Fibroblast of the conjunctiva (primary cell): ENCODE results near the gene SAC3D1.
"Not testable (repeated sequence)": the region's sequence is repeated elsewhere in the genome, so short reads cannot be mapped to it uniquely, and the experiment has no call there.

Experiments used
- DNase-seq: peaks from one replicate; pipeline ENCODE4 v3.0.0-alpha.2; 2010; ENCODE audit warnings: low read depth

Gene SAC3D1

DNA sequence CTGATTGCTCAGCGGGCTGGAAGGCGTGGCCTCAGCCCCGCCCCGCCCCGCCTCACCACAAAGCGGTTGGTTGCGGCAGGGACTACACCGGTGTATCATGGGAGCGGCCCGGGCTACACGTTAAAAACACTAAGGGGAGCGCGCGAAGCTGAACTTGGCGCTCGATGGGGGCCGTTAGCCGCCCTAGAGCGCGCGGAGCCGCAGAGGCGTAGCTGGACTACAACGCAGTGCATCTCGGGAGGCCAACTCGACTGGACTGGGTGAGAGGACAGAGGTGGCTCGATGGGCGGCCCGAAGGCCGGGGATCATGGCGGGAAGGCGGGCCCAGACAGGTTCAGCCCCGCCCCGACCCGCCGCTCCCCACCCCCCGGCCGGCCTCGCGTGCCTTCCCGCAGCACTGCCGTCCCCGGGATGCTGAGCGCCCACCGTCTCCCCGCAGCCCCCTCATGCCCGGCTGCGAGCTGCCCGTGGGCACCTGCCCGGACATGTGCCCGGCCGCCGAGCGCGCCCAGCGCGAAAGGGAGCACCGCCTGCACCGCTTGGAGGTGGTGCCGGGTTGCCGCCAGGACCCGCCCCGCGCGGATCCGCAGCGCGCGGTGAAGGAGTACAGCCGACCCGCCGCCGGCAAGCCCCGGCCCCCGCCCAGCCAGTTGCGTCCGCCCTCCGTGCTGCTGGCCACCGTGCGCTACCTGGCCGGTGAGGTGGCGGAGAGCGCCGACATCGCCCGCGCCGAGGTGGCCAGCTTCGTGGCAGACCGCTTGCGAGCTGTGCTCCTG, at the start of gene SAC3D1:
SAC3D1 (plus strand) TSS at position 364 of the 776 bp plus-strand sequence; CDS start at position 447, 83 bp downstream.
- peak; percentile 95 for DNase-seq

DNA sequence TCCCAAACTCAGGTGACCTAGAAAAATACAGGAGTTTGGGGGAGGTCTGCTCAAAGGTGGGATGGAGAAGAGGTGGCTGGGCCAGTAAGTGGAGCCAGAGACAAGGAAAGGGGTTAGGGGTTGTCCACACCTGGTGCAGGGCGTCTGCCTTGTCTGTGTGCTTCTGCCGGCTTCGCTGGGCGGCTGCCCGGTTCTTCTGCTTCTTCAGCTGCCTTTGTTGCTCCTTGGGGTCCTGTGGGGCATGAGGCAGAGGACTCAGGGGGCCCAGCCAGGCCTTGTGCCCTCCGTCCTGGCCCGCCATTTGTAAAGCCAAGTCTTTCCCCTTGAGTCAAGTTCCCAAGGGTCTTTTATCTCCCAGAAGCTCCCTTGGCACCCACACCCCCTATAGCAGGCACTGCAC, 46.7 kb upstream of the SAC3D1 start:
- DNase-seq, result no peak

DNA sequence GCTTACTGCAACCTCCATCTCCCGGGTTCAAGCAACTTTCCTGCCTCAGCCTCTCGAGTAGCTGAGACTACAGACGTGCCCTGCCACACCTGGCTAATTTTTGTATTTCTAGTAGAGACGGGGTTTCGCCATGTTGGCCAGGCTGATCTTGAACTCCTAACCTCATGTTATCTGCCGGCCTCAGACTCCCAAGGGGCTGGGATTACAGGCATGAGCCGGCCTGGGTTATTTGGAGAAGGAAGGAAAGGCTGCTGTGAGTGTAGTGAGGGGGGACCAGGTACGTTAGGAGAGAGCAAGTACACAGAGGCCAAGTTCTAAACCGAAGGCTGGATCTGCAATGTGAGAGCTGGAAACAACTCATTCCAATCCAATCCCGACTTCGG, 44.7 kb upstream of the SAC3D1 start:
- no peak for DNase-seq

DNA sequence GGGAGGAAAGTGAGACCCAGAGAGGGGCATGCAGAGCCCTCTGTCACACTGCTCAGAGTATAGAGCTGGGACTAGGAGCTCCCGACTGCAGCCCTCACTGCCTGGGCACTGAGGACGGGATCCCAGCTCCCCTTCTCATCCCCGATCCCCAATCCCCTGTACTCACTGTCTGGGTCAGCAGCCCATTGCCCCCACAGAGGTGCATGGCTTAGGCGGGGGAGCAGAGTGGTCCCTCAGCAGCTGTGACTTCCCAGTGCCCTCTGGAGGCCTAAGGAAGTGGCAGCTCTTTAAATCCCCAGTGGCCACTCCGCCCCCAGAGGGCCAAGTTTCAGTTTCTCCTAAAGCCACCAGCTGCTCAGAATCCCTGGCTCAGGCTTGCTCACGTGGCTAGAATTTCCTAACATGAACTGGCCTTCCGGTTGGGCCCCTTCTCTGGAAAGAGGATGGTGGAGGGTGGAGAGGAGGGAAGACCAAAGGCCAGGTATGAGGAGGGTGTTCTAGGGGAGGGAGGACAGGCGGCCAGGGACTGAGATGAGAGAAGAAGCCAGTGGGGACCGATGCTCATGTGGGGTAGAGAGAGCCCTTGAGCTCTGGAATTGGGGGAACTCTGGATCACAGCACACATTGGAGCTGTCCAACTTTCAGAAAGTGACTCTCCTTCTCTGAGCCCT, 44.2 kb upstream of the SAC3D1 start, which contains the start of gene BATF2:
BATF2 (minus strand) TSS at position 262 of the 671 bp plus-strand sequence; CDS start at position 205, 57 bp downstream.
- no peak for DNase-seq

DNA sequence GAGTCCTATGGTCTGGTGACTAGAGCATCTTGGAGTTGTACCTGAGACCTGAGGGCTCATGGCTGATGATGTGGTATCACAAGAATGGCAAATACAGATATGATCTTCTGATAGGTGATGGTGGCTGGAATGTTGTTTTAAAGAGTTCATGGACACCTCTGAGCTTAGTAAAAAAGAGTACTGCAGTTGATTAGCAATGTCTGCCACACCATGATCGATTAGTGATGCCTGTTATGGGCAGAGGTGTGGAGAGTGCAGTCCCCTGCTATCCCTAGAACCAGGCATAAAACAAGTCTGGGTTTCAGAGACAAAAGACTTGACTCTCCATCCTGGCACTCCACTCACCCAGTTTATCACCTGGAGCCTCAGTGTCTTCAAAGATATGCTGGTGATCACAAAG, 42.9 kb upstream of the SAC3D1 start:
- DNase-seq, result no peak

DNA sequence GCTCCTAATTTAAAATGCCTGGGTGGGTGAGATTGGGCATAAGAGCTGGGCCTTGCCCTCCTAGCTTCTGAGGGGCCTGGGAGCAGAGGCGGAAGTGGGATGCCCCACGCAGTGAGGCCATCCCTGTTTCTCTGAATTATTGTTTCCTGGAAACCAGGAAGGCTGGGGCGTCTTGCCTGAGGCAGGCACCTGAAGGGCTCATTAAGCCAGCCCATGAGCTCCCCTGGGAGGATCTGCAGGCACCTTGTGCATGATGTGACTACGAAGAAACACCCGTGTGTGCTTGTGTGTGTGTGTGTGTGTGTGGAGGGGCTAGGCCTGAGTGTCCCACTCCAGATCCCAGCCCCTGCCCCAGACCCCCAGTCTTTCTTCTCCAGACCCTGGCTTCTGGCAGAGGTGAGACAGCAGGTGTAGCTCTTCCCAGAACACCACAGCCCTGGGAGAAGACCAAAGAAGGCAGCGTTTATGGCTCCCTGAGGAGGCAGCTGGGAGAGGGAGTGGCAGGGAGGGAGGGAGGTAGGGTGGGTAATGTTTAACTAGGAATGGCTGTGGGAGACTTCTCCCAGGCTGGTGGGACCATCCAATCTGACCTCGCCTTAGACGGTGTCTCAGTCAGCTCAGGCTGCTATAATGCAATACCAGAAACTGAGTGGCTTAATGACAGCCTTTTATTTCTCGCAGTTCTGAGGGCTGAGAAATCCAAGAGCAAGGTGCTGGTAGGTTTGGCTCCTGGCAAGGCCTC, 42.1 kb upstream of the SAC3D1 start:
- no peak for DNase-seq

DNA sequence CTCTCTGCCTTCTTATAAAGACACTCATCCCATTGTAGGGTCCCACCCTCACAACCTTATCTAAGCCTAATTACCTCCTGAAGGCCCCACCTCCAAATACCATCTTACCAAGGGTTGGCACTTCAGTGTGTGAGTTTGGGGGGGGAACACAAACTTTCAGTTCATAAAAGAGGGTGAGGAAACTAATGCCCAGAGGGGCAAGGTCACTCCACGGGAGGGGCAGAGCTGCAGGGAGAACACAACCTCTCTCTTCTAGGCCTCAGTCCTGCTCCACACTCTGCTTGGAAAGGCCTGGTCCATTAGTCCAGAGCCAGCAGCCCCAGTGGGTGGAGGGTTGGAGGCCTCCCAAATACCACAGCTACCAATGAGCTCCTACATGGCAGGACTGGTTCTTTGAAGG, 41.5 kb upstream of the SAC3D1 start:
- no peak for DNase-seq

DNA sequence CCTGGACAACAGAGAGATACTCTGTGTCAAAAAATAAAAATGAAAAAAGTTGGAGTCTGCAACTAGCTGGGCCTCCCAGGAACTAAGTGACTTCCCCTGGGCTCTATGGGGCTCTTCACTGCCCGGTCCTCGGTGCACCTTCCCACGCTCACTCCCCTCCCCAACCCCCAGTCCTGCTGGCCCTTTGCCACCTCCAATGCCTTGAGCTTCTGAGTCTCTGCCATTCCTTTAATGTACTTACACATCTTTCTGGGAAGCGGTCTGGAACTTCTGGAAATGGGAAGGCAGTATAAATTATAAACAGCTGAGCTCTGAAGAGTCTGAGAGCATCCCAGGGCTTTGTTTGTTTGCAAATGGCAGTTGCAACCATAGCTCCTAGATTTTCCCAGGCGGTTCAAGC, 38.3 kb upstream of the SAC3D1 start:
- no peak for DNase-seq

DNA sequence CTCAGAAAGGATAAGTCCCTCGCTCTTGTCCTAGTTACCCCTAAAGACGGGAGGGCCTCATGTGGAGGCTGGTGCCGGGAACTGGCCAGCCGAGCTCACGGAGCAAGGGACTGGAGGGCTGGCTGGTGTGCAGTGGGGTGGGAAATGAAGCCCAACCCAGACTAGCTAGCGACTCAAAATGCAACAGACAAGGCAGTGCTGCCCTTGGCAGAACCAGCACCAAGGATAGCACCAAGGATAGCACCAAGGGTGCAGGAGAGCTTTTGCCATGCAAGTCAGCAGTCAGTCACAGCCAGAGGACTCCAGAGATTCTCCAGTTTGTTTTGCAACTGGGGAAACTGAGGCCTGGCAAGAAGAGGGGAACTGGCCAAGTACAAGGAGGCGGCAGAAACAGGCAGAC, 37.7 kb upstream of the SAC3D1 start:
- DNase-seq, result no peak

DNA sequence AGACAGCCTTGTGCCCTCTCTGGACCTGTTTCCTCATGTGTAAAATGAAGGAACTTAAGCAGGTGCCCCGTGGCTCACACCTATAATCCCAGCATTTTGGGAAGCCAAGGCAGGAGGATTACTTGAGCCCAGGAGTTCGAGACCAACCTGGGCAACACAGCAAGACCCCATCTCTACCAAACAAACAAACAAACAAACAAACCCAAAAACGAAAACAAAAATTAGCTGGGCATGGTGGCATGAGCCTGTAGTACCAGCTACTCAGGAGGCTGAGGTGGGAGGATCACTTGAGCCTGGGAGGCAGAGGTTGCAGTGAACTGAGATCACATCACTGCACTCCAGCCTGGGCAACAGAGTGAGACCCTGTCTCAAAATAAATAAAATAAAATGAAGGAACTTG, 37.0 kb upstream of the SAC3D1 start:
- DNase-seq, result not testable (repeated sequence)

DNA sequence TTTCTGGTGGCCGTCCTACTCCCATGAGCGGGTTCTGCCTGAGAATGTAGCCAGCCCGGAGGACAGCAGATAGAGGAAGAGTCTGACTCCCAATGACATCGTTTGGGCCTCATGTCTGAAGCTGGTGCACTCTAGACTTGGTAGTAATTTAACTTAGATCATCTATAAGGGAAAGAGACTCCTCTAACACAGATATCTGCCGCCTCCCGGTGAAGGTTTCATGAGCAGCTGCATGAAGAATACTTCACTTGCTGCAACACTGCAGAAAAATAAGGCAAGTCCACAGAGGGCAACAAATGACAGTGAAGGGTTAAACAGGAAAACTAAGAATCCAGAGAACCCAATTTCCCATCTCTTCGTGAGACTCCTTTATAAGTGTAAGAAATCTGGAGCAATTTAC, 33.0 kb upstream of the SAC3D1 start:
- no peak for DNase-seq

DNA sequence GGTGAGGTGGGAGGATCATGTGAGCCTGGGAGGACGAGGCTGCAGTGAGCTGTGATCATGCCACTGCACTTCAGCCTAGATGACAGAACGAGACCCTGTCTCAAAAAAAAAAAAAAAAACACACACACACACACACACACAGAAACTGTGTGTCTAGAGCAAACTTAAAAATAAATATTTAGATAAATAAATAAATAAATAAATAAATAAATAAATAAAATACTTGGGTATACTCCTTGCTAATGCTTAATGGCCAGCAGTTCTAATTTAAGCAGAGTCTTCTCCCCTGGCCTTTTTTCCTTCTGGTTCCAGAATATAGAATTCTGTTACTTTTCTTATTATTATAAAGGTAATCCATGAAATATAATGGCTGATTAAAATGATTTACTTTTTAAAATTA, 32.1 kb upstream of the SAC3D1 start:
- DNase-seq, result no peak

DNA sequence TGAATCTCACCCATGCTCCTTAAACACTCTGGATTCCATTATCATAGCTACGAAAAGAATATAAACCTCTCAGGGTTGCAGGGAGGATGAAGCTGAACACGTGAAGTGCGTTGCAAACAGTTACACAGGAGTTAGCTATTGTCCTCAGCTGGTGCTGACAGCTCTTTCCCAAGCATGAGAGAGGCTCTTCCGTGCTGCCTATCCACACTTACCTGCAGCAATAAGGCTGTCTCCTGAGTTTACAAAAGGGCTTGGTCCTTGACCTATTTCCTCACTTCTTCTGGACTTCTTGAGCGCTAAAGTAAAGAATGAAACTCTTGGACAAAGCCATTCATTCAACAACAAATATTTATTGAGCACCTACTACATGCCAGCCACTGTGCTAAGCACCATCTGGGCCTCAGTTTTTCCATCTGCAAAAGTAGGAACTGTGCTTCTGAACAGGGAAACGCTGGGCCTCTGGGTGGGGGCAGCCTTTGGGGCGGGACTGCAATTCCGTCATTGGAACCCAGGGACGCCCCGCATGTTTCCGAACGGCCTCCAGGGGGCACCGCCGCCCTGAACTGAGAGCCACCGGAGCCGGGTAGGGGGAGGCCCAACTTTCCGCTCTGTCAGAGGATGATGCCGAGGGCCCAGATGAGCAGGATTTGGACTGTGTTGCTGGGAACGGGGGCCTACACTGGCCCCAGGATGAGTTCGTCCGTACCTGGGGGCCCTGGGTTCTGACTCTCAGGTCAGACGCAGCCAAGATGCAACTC, 27.7 kb upstream of the SAC3D1 start:
- DNase-seq, result peak; percentile 80

DNA sequence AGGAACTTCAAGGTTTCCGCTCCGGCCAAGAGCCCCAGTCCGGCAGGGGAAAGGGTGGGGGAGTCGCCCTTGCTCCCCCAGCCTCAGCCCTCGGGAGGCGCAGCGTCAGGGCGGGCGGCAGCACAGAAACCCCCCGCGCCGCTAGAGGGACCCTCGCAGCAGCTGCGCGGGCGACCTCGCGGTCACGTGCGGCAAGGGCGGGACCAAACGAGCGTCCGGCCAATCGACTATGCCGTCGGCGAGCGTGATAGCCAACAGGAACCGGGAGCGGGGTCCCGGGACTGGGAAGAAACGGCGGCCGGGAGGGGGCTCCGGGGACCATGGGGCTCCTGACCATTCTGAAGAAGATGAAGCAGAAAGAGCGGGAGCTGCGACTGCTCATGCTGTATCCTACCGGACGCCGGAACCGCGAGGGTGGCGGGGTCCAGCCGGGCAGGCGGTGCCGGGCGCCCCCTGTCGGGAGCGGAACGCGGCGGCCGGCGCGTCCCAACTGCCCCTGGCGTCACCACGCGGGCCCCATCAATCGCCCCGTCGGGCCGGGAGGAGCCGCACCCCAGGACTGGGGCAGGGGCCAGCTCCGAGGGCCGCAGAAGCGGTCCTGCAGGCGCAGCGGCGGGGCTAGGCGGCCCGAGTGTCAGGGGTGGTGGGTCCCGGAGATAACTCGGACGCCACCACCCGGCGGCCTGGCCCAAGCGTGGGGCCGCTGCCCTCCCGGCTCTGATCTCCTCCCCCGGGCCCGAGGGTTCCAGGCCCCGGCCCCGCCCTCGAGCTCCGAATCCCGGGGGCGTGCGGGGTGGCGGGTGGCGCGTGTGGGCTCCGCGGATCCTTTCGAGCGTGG, 26.9 kb upstream of the SAC3D1 start, which contains the start of gene ARL2:
ARL2 (plus strand) TSS at position 273 of the 838 bp plus-strand sequence; CDS start at position 321, 48 bp downstream.
- DNase-seq, result peak; percentile 82

DNA sequence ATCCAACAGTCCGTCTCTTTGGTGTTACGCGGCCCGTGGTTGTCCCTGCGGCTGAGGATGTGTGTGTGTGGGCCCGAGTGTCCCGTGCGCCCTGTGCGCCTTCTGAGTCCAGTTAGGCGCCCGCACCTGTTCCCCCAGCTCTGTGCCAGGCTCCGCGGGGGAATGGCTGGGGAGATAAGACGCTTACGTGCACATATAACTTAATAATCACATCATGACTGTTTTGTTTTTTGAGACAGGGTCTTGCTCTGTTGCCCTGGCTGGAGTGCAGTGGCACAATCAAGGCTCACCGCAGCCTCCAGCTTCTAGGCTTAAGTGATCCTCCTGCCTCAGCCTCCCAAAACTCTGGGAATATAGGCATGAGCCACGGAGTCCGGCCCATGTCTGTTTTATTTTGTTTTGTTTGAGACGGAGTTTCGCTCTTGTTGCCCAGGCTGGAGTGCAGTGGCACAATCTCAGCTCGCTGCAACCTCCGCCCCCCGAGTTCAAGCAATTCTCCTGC, 26.2 kb upstream of the SAC3D1 start:
- DNase-seq, result no peak

DNA sequence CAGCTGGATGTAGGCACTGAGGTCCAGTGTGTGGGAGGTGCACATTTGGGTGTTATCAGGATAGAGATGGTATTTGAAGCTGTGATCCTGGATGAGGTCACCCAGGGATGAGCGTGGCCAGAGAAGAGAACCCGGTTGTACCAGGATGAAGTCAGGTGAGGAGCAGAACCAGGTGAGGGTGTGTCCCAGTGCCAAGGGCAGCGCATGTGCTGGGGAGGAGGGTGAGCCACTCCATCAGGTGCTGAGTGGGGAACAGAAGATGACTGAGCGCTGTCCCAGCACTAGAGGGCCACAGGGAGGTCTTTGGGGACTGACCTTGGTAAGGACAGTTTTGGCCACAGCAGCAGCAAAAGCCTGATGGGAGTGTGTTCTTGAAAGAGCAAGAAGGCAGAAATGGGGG, 24.3 kb upstream of the SAC3D1 start:
- no peak for DNase-seq

DNA sequence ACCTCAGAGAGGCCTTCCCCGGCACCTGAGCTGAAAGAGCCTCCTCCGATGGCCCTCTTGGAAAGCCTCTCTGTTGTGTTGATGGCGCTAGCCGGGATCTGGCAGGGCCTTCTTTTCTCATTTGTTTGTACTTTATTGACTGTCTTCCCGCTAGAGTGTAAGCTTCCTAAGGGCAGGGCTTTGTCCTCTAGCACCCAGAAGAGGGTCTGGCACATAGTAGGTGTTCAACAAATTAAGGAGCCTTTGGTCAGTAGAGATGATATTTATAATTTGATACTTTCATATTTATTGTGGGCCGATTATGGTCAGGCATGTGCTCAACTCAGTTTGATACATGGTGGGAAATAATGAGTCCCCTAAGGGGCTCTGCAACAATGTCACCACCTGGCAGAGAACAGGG, 23.1 kb upstream of the SAC3D1 start:
- DNase-seq, result no peak

DNA sequence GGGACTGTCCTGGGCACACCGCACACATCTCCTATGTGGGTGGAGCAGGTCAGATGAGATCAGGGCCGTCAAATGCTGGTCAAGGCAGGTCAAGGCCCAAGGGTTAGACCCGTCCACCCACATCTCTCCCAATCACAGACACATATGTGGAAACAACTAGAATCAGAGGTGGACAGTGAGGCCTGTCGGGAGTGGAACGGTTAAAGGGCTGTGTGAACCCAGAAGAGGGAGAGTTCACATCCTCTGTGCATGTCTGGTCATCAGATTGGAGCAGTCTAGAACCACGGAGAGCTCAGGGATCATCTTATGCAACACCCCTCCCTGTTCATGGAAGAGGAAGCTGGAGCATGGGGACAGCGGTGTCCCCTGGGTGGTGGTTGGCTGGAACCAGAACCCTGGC, 21.2 kb upstream of the SAC3D1 start:
- DNase-seq, result no peak

DNA sequence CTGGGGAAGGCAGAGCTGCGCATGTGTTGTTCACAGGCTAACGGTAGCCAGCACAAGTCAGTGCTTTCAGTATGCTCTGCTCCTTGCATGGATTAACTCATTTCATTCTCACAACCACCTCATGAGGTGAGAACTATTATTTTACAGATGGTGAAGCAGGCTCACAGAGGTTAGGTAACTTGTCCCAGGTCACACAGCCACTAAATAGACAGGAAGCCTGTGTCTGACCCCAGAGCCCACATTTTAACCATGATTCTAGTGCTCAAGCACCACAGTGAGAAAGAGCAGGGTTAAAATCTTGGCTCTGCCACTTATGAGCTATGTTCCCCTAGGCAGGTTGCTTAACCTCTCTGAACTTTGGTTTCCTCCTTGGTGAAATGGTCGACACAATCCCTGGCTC, 20.0 kb upstream of the SAC3D1 start:
- no peak for DNase-seq

DNA sequence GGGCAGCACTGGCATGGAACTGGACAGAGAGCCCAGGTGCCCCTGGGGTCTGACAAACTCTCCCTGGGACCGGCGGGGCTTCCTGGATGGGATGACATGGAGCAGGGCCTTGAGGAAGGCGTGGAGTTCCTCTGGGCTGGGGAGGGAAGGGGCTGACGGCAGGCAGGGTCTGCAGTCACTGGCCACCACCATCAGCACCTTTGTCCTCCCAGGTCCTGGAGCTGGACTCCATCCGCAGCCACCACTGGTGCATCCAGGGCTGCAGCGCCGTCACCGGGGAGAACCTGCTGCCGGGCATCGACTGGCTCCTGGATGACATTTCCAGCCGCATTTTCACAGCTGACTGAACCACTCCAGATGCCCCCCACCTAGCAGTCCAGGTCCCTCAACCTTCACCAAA, 19.5 kb upstream of the SAC3D1 start:
- no peak for DNase-seq

DNA sequence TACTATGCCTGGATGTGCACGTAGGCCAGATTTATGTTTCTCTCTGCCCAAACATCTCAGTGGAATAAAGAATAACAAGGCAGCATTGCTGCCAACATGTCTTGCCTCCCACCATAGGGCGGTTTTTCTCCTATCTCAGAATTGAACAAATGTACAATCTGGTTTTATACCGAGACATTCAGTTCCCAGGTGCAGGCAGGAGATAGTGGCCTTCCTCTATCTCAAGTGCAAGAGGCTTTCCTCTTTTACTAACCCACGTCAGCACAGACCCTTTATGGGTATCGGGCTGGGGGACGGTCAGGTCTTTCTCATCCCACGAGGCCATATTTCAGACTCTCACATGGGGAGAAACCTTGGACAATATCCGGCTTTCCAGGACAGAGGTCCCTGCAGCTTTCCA, 17.5 kb upstream of the SAC3D1 start:
- not testable (repeated sequence) for DNase-seq
